Karpas-422 (cell line): ENCODE data around the gene ART3. TPM values are rescaled to one million over a fixed set of nuclear protein-coding genes. Genes with fewer than 3 reads are reported as not detected.

Experiments
- DNase-seq: peaks from one replicate; pipeline ENCODE4 v3.0.0-alpha.2; 2015
- H2AFZ ChIP-seq: fragments of 200-600 bp; sonication (generic); 2 replicates; pipeline ENCODE4 v1.6.1; 2014; ENCODE audit warnings: antibody characterized with exemption, low read length, mixed read lengths
- H3K27ac ChIP-seq: fragments of 200-600 bp; sonication (generic); 2 replicates; pipeline ENCODE4 v1.5.1; 2014; ENCODE audit warnings: mild to moderate bottlenecking, low read length, moderate library complexity
- H3K27me3 ChIP-seq: fragments of 200-600 bp; sonication (generic); 2 replicates; pipeline ENCODE4 v1.6.1; 2014; ENCODE audit warnings: low read length, mixed read lengths
- H3K36me3 ChIP-seq: fragments of 200-600 bp; sonication (generic); 2 replicates; pipeline ENCODE4 v1.6.1; 2014; ENCODE audit warnings: low read length, mixed read lengths; ENCODE audit not compliant: insufficient read depth
- H3K4me1 ChIP-seq: fragments of 200-600 bp; sonication (generic); 2 replicates; pipeline ENCODE4 v1.6.1; 2014; ENCODE audit warnings: mild to moderate bottlenecking, low read length, mixed read lengths
- H3K4me2 ChIP-seq: fragments of 200-600 bp; sonication (generic); 2 replicates; pipeline ENCODE4 v1.6.1; 2014; ENCODE audit warnings: low read length, low read depth, mild to moderate bottlenecking; ENCODE audit not compliant: poor library complexity, severe bottlenecking
- H3K4me3 ChIP-seq: fragments of 200-600 bp; sonication (generic); 2 replicates; pipeline ENCODE4 v1.5.1; 2014; ENCODE audit warnings: mild to moderate bottlenecking, antibody characterized with exemption, low read length, mixed read lengths
- H3K79me2 ChIP-seq: fragments of 200-600 bp; sonication (generic); 2 replicates; pipeline ENCODE4 v1.6.1; 2014; ENCODE audit warnings: mild to moderate bottlenecking, low read length, mixed read lengths
- H3K9ac ChIP-seq: fragments of 200-600 bp; sonication (generic); 2 replicates; pipeline ENCODE4 v1.6.0; 2014; ENCODE audit warnings: low read length
- H3K9me2 ChIP-seq: fragments of 200-600 bp; sonication (generic), shearing (Covaris generic); replicated peaks from 2 replicates; pipeline ENCODE4 v1.6.0; 2014; ENCODE audit warnings: mild to moderate bottlenecking, low read length, moderate library complexity; ENCODE audit not compliant: insufficient read depth
- H3K9me3 ChIP-seq: fragments of 300-700, 200-600 bp; sonication (generic); 2 replicates; pipeline ENCODE4 v1.6.1; 2014; ENCODE audit warnings: low read length, mixed read lengths
- H4K20me1 ChIP-seq: fragments of 200-600 bp; sonication (generic); 2 replicates; pipeline ENCODE4 v1.6.1; 2014; ENCODE audit warnings: mild to moderate bottlenecking, antibody characterized with exemption, low read length, low read depth; ENCODE audit not compliant: insufficient read depth
- total RNA-seq: library from RNA; depleted of rRNA; stranded (reverse); fragments of >200 nt; shearing (Covaris generic); gene quantifications from 2 replicates; pipeline ENCODE4 v1.2.3, GENCODE V29; 2014; ENCODE audit warnings: low replicate concordance

The ART3 gene
- total RNA-seq, 1 experiment from 2014 or later: not detected

DNA sequence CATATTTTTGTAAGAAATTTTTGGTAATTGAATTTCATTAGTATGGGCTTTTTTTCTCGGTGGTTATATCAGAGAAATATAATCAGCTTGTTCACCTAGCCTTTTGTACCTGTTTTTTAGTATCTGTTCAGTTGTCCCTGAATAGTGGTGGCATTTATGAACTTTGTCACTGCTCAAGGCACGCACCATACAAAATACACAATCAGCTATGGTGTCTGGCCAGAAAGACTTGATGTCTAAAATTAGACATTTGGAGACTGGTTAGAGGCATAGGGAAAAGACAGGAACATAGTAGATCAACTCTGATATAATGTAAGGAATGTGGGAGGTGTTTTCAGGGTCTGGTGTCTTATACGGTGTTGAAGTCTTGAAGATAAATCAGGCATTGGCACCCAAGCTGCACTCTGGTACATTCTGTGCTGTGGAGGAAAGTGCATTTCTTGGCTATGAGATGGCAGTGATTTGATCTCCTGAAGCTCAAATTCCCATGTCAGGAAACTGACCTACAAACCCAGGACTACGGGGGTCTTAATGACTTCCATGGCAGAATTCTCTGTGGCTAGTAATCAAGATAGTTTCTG lies 3.6 kb downstream of the ART3 start:
- DNase-seq: no peak
- Histone ChIP-seq H3K4me1 (no peaks in the 10 kb centered on the region), H3K36me3 (no peaks in the 10 kb centered on the region), H3K9me3 (no peaks in the 10 kb centered on the region), H3K4me3 (no peak overlapping the region), H3K9ac (no peak overlapping the region), H3K27ac (no peak overlapping the region), H3K27me3 (no peaks in the 10 kb centered on the region), H3K79me2 (no peaks in the 10 kb centered on the region), H2AFZ (no peak overlapping the region), H3K9me2 (no peaks in the 10 kb centered on the region), H4K20me1 (no peaks in the 10 kb centered on the region), H3K4me2 (no peak overlapping the region)

DNA sequence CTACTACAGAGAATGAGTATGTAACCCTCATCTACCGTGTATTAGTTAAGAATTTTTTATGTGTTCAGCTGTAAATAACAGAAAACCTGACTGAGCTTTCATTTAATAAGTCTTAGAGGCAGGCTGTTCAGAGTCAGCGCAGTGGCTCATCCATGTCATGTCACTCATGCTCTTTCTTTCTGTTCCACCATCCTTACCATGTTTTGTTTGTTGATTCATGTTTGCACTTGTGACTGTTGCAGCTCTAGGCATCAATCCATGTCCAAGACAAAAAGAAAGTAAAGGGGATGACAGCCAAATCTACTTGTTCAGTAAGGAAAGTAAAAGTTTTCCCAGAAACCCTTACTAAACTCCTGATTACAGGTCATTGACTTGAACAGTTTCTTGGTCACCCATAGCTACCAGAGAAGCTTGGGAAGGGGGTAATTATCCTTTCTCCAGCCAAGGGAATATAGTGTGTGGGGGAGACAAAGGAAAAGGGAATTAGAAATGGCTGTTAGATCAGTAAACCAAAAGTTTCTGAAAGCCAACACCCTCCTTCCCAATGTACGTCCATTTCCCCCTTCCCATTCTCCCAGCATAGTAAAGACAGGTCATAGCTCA lies 9.0 kb downstream of the ART3 start:
- Histone ChIP-seq H3K4me1 (no peaks in the 10 kb centered on the region), H3K4me2 (no peak overlapping the region), H3K9ac (no peak overlapping the region), H3K36me3 (no peaks in the 10 kb centered on the region), H3K4me3 (no peak overlapping the region), H3K9me2 (no peaks in the 10 kb centered on the region), H3K27ac (no peak overlapping the region), H3K9me3 (no peaks in the 10 kb centered on the region), H3K27me3 (no peaks in the 10 kb centered on the region), H4K20me1 (no peaks in the 10 kb centered on the region), H2AFZ (no peak overlapping the region), H3K79me2 (no peaks in the 10 kb centered on the region)
- DNase-seq: no peak

DNA sequence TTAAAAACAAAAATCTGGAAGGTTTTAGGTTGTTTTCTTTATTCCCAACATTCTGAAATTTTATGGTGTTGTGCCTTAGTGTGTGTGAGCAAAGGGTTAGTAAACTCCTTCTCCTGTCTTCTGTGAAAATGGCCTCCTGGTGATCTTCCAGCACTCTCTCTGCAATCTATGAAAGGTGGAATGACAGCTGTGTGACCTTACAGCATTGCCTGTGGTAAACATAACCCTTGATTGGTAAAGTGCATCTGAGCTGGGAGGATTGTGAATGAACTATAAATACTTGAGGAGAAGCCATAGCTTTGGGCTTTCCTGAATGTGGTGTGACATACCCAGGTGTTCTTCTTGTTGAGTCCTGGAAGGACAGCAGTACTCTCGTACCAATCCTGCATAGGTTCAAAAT lies 10.0 kb downstream of the ART3 start:
- Histone ChIP-seq H3K9me3 (no peaks in the 10 kb centered on the region), H3K4me1 (no peaks in the 10 kb centered on the region), H4K20me1 (no peaks in the 10 kb centered on the region), H3K9ac (no peak overlapping the region), H3K27ac (no peak overlapping the region), H3K36me3 (no peaks in the 10 kb centered on the region), H3K79me2 (no peaks in the 10 kb centered on the region), H3K9me2 (no peaks in the 10 kb centered on the region), H3K4me3 (no peak overlapping the region), H3K4me2 (no peak overlapping the region), H3K27me3 (no peaks in the 10 kb centered on the region), H2AFZ (no peak overlapping the region)
- DNase-seq: no peak

DNA sequence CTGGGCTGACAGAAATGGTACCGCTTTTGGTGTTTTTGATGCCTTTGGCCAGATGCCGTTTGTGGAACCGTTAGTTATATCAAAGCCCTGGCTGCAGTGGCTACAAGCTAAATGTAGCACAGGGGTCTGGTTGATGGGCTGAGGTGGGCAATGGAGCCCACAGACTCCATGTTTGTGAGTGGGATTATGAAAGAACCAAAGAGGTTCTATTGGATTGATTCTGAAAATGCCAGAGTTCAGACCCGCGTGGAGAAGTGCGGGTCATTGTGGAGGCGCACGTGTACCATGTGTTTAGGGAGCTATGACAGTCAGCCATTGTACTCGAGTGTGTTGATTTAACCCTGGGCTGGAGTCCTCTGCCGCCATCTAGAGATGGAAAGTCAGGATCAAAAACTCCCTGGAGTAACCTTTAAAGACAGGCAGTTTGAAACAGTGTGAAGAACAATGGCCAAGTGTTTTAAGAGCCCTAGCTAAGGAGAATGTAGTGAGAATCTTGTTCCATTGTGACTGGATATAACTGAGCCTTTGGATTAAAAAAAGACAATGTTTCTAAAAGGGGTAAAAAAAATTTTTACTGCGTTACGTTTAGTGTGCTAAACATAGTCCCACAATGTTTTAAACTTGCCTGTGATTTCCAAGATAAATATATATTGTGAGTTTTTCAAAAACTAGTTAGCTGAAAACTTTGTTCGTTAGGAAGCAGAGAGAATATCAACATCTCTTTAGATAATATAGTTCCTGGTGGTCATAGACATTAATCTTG lies 12.7 kb downstream of the ART3 start:
- no peaks in the 10 kb centered on the region for H4K20me1 ChIP-seq
- no peak overlapping the region for H2AFZ ChIP-seq
- no peaks in the 10 kb centered on the region for H3K27me3 ChIP-seq
- H3K9me2 ChIP-seq: no peaks in the 10 kb centered on the region
- no peak overlapping the region for H3K9ac ChIP-seq
- no peak overlapping the region for H3K4me3 ChIP-seq
- H3K9me3 ChIP-seq: no peaks in the 10 kb centered on the region
- H3K4me2 ChIP-seq: no peak overlapping the region
- H3K79me2 ChIP-seq: no peaks in the 10 kb centered on the region
- H3K4me1 ChIP-seq: no peaks in the 10 kb centered on the region
- no peak overlapping the region for H3K27ac ChIP-seq
- no peaks in the 10 kb centered on the region for H3K36me3 ChIP-seq
- DNase-seq: no peak

DNA sequence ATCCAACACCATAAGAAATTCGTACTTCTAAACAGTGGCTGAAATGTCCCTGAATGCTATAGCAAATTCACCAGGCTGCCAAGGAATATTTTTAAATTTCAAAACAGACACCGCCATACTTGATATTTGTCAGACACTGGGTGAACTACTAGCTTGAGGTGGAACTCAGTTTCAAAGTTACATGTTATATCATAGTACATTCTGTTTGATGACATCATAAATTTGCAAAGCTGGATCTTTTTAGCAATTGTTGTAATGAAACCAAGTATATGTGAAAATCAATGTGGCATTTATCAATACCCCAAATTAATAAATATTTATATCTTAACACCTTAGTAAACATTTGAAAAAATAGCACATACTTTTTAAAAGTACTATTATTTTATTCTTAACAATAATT lies 14.2 kb downstream of the ART3 start:
- Histone ChIP-seq H3K4me2 (no peak overlapping the region), H3K27me3 (no peaks in the 10 kb centered on the region), H3K4me3 (no peak overlapping the region), H3K9me2 (no peaks in the 10 kb centered on the region), H4K20me1 (no peaks in the 10 kb centered on the region), H3K79me2 (no peaks in the 10 kb centered on the region), H3K27ac (no peak overlapping the region), H3K4me1 (no peaks in the 10 kb centered on the region), H3K36me3 (no peaks in the 10 kb centered on the region), H3K9me3 (no peaks in the 10 kb centered on the region), H2AFZ (no peak overlapping the region), H3K9ac (no peak overlapping the region)
- DNase-seq: no peak

DNA sequence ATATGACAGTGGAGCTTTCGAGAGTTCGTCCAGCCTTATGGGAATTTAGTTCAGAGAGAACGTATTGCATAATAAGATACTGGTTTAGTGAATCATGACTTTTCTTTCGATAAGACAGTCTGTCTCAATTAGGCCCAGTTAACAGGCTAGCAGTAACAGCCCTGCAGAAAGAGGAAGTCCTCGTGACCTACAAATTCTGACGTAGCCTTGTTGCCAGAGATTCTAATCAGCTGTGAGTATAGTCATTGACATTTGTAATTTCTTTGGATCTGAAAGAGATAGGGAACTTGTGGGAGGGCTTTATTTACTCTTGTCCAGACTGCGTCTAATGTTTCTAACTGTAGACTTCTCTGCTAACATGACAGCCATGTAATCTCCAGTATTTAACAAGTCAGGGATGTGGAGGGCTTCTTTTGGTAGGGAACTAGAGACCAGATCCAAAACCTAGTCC lies 15.8 kb downstream of the ART3 start:
- no peaks in the 10 kb centered on the region for H3K27me3 ChIP-seq
- no peaks in the 10 kb centered on the region for H3K9me3 ChIP-seq
- no peak overlapping the region for H3K4me3 ChIP-seq
- no peak overlapping the region for H3K4me2 ChIP-seq
- no peaks in the 10 kb centered on the region for H4K20me1 ChIP-seq
- H3K9me2 ChIP-seq: no peaks in the 10 kb centered on the region
- H3K36me3 ChIP-seq: no peaks in the 10 kb centered on the region
- H3K4me1 ChIP-seq: no peaks in the 10 kb centered on the region
- H3K79me2 ChIP-seq: no peaks in the 10 kb centered on the region
- no peak for DNase-seq
- H2AFZ ChIP-seq: no peak overlapping the region
- H3K9ac ChIP-seq: no peak overlapping the region
- no peak overlapping the region for H3K27ac ChIP-seq

DNA sequence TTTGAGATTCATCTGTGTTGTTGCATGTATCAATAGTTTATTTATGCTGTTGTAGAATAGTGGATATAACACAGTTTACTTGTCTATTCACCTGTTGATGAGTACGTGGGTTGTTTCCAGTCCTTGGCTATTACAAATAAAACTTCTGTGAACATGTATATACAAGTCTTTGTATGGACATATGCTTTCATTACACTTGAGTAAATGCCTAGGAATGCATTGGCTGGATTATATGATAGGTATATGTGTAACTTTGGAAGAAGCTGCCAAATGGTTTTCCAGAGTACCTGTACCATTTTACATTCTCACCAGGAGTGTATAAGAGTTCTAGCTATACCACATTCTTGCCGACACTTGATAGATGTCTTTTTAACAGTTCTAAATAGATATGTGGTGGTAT lies 16.5 kb downstream of the ART3 start:
- H3K79me2 ChIP-seq: no peaks in the 10 kb centered on the region
- no peaks in the 10 kb centered on the region for H3K9me2 ChIP-seq
- no peaks in the 10 kb centered on the region for H3K4me1 ChIP-seq
- H3K4me3 ChIP-seq: no peak overlapping the region
- no peak overlapping the region for H3K9ac ChIP-seq
- H3K36me3 ChIP-seq: no peaks in the 10 kb centered on the region
- H3K27me3 ChIP-seq: no peaks in the 10 kb centered on the region
- H3K4me2 ChIP-seq: no peak overlapping the region
- no peak overlapping the region for H2AFZ ChIP-seq
- no peaks in the 10 kb centered on the region for H4K20me1 ChIP-seq
- DNase-seq: no peak
- no peak overlapping the region for H3K27ac ChIP-seq
- no peaks in the 10 kb centered on the region for H3K9me3 ChIP-seq

DNA sequence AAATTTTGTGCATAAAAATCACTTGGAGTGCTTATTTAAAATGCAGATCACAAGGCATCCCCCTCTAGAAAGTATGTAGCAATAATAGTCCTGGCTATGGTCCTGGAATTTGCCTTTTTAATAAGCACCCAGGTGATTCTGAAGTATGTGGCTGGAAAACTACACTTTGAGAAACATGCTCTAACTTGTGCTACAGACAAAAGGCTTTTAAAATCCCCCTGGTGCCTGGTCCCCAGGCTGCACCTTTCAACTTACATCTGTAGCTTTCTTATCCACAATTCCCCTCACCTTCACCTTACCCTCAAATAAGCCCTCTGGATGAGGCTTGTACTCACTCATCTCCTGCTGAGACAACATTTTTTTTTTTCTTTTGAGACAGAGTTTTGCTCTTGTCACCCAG lies 21.1 kb downstream of the ART3 start:
- Histone ChIP-seq H3K27ac (no peak overlapping the region), H3K79me2 (no peaks in the 10 kb centered on the region), H4K20me1 (no peaks in the 10 kb centered on the region), H3K4me2 (no peak overlapping the region), H2AFZ (no peak overlapping the region), H3K9ac (no peak overlapping the region), H3K4me1 (no peaks in the 10 kb centered on the region), H3K9me2 (no peaks in the 10 kb centered on the region), H3K4me3 (no peak overlapping the region), H3K9me3 (no peaks in the 10 kb centered on the region), H3K27me3 (no peaks in the 10 kb centered on the region), H3K36me3 (no peaks in the 10 kb centered on the region)
- DNase-seq: no peak
